ENCODE data around the gene TEX51.
A peak's percentile ranks its signal among the peaks of the same experiment; 100 is the strongest.

TEX51 gene

GRCh38 chr2:126879348-126880298 is 19.1 kb upstream of the TEX51 start:
- DNase-seq (ENCODE audit: low spot score) = no peak

GRCh38 chr2:126880324-126880723 is 18.4 kb upstream of the TEX51 start:
- no peak for DNase-seq (ENCODE audit: low spot score)

GRCh38 chr2:126880817-126881216 is 17.9 kb upstream of the TEX51 start:
- DNase-seq (ENCODE audit: low spot score) = no peak

GRCh38 chr2:126881591-126881990 is 17.1 kb upstream of the TEX51 start:
- DNase-seq (ENCODE audit: low spot score) = no peak

GRCh38 chr2:126882181-126882580 is 16.5 kb upstream of the TEX51 start:
- DNase-seq (ENCODE audit: low spot score) = no peak

- no peak for DNase-seq (ENCODE audit: low spot score)
Observed at GRCh38 chr2:126882736-126883665, 15.7 kb upstream of the TEX51 start.

GRCh38 chr2:126883666-126884040 is 15.0 kb upstream of the TEX51 start:
- DNase-seq (ENCODE audit: low spot score) = no peak

GRCh38 chr2:126884861-126885750 is 13.6 kb upstream of the TEX51 start:
- DNase-seq (ENCODE audit: low spot score) = no peak

- DNase-seq (ENCODE audit: low spot score) = no peak
Observed at GRCh38 chr2:126885751-126886210, 12.9 kb upstream of the TEX51 start.

- peak; percentile 87 for DNase-seq (ENCODE audit: low spot score)
Observed at GRCh38 chr2:126886211-126886915, 12.3 kb upstream of the TEX51 start.

- DNase-seq (ENCODE audit: low spot score) = no peak
Observed at GRCh38 chr2:126886916-126887280, 11.8 kb upstream of the TEX51 start.

GRCh38 chr2:126887506-126887905 is 11.2 kb upstream of the TEX51 start:
- DNase-seq (ENCODE audit: low spot score) = no peak

GRCh38 chr2:126888046-126888445 is 10.6 kb upstream of the TEX51 start:
- DNase-seq (ENCODE audit: low spot score) = no peak

GRCh38 chr2:126889071-126889470 is 9.6 kb upstream of the TEX51 start:
- DNase-seq (ENCODE audit: low spot score) = no peak

- DNase-seq (ENCODE audit: low spot score) = no peak
Observed at GRCh38 chr2:126889496-126890135, 9.1 kb upstream of the TEX51 start.

- no peak for DNase-seq (ENCODE audit: low spot score)
Observed at GRCh38 chr2:126890136-126890510, 8.6 kb upstream of the TEX51 start.

- no peak for DNase-seq (ENCODE audit: low spot score)
Observed at GRCh38 chr2:126890551-126891450, 7.9 kb upstream of the TEX51 start.

- DNase-seq (ENCODE audit: low spot score) = no peak
Observed at GRCh38 chr2:126891681-126892500, 6.8 kb upstream of the TEX51 start.

GRCh38 chr2:126893153-126893552 is 5.5 kb upstream of the TEX51 start:
- DNase-seq (ENCODE audit: low spot score) = no peak

Measured in HuH-7.5 (cell line).